Measurements from ENCODE around the gene AHNAK. TPM values are rescaled to one million over a fixed set of nuclear protein-coding genes. Genes with fewer than 3 reads are reported as not detected.

The AHNAK gene
- total RNA-seq, 1 donor from 2014 or later: 15.9 TPM

GRCh38 chr11:62538470-62539237 lies 8.0 kb downstream of the AHNAK start:
- no peak for DNase-seq (ENCODE audit: low spot score in 2 of 2)

DNA sequence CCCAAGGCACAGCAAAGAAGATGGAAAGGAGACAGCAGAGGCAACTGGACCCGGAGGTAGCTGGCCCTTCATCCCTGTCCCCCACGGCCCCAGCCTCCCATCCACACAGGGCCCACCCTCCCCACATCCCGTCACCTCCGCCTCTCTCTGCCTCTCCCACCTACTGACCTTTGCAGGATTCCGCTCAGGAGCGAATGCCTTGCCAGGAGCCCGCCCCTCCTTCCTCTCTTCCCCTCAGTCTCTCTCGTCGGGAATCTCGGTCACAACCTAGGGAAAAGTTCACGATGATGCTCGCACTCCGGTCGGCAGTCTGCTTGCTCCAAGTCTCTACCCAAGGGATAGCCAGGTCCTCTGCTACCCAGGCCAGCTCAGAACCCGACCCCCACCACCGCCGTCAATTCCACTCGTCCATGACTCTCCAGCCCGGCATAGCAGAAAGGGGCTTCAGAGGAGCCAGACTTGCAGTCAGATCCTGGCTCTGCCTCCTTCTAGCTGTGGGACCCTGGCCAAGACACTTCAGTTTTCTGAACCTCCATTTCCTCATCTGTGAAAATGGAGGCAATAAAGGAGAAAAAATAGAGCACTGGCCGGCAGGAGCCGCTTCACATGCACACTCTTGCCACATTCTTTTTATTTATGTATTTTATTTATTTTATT lies 10.2 kb downstream of the AHNAK start:
- FAIRE-seq: no peak
- DNase-seq (ENCODE audit: low spot score in 2 of 2): no peak

More at GRCh38 chr11:62538470-62539237, 8.0 kb downstream of the AHNAK start:
- FAIRE-seq: no peak

DNA sequence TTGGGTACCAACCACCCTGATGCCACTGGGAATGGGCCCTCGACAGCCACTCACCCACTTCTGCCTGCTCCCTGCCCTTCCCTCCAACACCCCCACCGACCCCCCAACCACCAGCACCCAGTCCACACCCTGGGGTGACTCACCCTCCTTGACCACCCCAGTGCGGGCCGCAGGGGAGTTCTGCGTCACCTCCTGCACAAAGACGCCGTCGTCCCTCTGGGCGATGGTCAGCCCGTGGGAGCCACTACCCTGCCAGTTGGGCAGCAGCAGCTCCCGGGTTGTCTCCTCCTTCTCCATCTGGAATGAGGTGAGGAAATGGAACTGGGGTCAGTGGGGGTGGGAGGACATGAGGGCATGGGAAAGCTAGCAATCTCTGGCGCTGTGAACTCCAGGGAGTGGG lies 10.8 kb downstream of the AHNAK start:
- FAIRE-seq (no peak), DNase-seq (ENCODE audit: low spot score in 2 of 2) (no peak)

DNA sequence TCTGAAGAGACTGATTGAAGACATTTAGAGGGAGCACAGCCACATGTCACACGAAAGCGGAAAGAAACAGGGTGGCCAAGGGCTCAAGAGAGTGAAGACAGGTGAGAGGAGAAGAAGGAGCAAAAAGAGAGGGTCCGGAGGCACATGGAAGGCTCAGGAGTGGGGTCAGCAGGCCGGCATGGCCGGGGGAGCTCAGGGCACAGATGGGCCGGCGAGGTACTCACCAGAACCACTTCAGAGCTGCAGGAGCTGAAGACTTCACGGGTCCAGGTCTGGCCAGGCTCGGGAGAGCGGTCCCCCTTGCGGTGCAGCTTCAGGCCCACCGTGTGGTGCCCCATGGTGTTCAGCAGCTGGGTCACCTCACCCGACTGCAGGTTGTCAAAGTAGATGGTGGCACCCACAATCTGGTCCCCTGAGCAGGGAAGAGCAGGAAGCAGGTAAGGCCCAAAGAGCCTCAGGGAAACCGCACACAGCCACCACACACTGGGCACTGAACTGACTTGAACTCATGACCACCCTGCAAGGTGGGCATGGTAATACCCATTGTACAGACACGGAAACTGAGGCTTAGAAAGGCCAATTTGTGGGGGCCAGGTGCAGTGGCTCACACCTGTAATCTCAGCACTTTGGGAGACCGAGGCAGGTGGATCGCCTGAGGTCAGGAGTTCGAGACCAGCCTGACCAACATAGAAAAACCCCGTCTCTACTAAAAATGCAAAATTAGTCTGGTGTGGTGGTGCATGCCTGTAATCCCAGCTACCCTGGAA lies 11.6 kb downstream of the AHNAK start:
- DNase-seq (ENCODE audit: low spot score in 2 of 2) (no peak), FAIRE-seq (no peak)

DNA sequence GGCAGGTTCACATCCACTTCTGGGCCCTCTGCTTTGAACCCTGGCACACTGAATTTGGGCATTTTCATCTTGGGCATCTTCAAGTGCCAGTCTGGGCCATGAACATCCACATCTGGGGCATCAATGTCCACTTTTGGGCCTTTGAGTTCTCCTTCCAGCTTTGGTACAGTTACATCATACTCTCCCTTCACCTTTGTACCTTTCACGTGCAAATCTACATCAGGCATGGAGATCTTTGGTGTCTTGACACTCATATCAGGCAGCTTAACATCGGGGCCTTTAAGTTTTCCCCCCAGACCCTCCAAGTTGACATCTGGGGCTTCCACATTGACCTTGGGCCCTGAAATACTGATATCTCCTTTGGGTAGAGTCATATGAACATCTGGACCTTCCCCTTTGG lies 14.5 kb downstream of the AHNAK start:
- no peak for FAIRE-seq
- no peak for DNase-seq (ENCODE audit: low spot score in 2 of 2)

DNA sequence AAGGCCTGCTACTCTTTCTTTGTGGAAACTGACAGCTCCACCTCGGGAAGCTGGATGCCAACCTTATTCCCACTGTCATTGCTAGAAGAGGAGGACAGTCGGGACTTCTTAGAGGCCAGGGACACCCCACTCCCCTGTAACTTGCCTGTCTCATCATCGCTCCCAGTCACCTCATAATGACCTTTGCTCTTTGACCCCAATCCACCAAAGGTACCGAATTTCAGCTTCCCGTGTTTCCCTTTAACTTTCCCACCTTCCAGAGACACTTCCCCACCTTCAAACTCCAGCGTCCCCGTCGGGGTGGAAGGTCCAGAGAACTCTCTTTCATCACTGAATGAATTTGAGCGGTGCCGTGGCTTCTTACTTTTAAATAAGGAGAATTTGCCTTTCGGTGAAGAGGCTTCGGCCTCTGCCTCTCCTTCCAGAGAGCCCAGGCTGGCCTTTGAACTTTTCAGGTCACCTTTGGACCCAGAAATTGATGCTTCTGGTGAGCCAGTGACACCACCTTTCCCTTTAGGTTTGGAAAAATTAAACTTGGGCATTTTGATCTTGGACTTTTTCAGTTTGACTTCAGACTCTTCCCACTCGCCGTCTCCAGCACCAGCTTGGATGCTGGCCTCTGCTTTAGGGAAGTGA lies 29.8 kb downstream of the AHNAK start:
- no peak for FAIRE-seq

GRCh38 chr11:62514151-62514550 lies 32.5 kb downstream of the AHNAK start:
- no peak for FAIRE-seq
- no peak for DNase-seq (ENCODE audit: low spot score in 2 of 2)

More for the DNA sequence above, 29.8 kb downstream of the AHNAK start:
- no peak for DNase-seq (ENCODE audit: low spot score in 2 of 2)

GRCh38 chr11:62513626-62514025 lies 33.0 kb downstream of the AHNAK start:
- DNase-seq (ENCODE audit: low spot score in 2 of 2) (no peak), FAIRE-seq (no peak)

GRCh38 chr11:62512961-62513360 lies 33.6 kb downstream of the AHNAK start:
- FAIRE-seq (no peak), DNase-seq (ENCODE audit: low spot score in 2 of 2) (no peak)

- DNase-seq (ENCODE audit: low spot score in 2 of 2): peak; percentile 59 to 74
- FAIRE-seq: no peak
These were observed 38.1 kb downstream of the AHNAK start for GRCh38 chr11:62508336-62509058.

- FAIRE-seq: no peak
These were observed 39.5 kb downstream of the AHNAK start for GRCh38 chr11:62507125-62507422.

DNA sequence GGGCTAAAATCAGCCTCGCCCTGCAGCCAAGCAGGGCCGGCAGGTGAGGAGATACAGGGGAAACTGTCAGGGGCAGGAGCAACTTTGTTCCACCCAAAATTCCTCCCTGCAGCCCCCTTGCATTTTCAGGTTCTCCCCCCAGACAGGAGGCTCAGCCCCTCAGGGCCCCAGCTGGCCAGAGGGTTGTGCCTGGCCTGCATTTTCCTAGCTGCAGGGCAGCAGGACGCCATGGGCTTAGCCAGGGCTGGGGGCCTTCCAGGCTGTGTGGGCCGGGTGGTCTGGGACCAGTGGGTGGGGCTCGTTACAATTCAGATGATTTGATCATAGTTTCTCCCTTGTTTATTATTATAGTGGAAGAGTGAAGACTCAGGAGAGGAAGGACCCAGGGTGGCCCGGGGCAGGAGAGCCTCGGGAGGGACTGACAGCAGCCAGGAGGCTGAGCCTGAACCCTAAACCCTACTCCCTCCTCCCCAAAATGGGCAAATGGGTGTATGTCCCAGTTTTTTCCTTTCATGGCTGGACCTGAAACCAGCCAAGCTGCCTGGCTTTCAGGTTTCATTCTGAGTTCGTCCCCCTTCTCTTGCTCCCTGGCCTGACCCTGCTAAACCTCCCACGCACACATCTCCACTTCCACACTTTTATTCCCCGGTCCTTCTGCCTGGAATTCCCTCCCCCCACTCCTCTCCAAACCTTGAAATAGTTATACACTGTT lies 40.0 kb downstream of the AHNAK start:
- FAIRE-seq (no peak), DNase-seq (ENCODE audit: low spot score in 2 of 2) (no peak)

More at GRCh38 chr11:62507125-62507422, 39.5 kb downstream of the AHNAK start:
- no peak for DNase-seq (ENCODE audit: low spot score in 2 of 2)

DNA sequence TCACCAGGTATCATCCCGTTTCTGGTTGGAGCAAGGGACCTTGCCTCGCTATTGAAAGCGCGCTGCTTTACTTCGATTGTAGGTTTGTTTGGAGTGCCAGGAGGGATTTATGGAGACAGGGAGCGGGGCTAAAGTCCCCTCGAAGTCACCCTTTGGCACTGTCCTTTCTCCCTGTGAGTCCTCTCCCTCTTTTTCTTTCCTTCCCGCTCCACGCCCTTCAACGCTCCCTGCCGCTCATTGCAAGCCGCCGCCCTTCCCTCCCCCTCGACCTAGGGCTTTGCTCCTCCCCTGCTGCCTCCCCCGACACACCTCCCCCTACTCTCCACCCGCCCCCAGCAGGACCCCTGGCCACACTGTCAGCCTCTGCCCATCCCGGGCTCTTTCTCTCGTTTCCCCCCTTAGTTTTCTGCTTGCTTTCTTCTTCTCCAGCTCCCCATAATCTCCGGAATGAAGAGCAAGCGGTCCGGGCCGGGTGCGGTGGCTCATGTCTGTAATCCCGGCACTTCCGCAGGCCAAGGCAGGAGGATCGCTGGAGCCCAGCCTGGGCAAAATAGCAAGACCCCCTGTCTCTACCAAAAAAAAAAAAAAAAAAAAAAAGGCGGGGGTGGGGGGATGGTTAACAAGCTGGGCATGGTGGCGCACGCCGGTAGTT lies 41.0 kb downstream of the AHNAK start:
- no peak for FAIRE-seq
- DNase-seq (ENCODE audit: low spot score in 2 of 2): no peak

GRCh38 chr11:62505059-62505439 lies 41.6 kb downstream of the AHNAK start:
- FAIRE-seq (no peak), DNase-seq (ENCODE audit: low spot score in 2 of 2) (no peak)

DNA sequence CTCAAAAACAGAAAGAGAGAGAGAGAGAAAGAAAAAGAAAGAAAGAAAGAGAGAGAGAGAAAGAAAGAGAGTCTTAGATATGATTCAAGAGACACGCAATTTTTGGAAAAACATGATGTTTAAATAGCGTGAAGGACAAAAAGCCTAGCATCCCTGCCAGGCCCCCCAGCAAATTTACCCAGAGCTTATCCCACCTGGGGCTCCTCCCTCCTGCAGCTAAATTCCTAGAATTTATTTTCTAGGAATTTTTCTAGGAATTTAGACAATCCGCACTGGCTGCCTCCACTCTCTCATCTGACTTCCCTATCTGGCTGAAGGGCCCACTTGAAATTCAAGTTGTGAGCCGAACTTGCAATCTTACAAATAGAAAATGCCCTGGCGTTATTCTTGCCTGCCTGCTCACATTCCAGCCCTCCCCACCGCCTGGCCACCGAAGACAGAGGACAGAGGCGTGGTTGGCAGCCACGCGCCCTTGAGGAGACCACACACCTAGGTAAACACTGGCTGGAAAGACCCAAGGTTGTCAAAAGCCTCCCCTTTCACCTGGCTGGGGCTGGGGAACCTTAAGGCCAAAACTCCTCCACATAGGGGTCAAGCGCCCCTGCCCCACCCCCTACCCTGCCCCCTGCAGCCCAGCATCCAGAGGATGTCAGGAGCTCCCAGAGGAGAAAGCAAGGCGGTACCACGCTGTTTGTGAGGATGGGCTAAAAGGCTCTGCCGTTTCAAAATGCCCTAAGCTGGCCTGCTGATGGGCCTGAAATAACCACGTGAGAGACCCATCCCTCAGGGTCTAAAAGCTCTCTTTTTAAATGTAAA lies 42.2 kb downstream of the AHNAK start:
- no peak for DNase-seq (ENCODE audit: low spot score in 2 of 2)
- no peak for FAIRE-seq

GRCh38 chr11:62502030-62502730 lies 44.4 kb downstream of the AHNAK start:
- DNase-seq (ENCODE audit: low spot score in 2 of 2) (no peak), FAIRE-seq (no peak)

GRCh38 chr11:62501432-62501891 lies 45.1 kb downstream of the AHNAK start:
- DNase-seq (ENCODE audit: low spot score in 2 of 2) (peak; percentile 54 to 64), FAIRE-seq (no peak)

DNA sequence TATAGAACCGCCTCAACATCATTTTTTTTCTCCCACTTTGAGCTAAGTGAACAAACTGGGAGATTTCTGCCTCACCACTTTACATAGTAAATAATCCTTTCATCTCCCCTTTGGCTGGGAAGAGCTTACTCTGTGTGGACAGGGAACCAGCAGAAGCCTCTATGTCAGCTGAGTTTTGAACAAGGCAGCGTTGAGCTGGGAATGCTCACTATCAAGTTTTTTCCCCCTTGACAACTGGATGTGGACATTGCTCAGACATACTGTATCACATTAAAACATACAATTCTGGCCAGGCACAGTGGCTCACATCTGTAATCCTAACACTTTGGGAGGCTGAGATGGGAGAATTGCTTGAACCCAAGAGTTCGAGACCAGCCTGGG lies 46.0 kb downstream of the AHNAK start:
- FAIRE-seq: no peak

More for the DNA sequence above, 46.0 kb downstream of the AHNAK start:
- DNase-seq (ENCODE audit: low spot score in 2 of 2): no peak

All from frontal cortex (tissue), 4 donors.